Measurements from ENCODE around the gene KCNJ3. TPM values are rescaled to one million over a fixed set of nuclear protein-coding genes. Genes with fewer than 3 reads are reported as not detected.

KCNJ3 gene
- total RNA-seq, 1 experiment from 2014 or later, result not detected

- H3K27ac ChIP-seq (ENCODE audit: low read depth, low read length, poor library complexity, severe bottlenecking), result no peak overlapping the region
- ChIA-PET POLR2A (ENCODE audit: low non-redundant PET) (no interaction called here), CTCF (no interaction called here)
- no peaks in the 10 kb centered on the region for H3K36me3 ChIP-seq (ENCODE audit: insufficient read depth, low read length, poor library complexity, severe bottlenecking)
- BruUV-seq (replicated peaks), result no TSS peak
- H3K27me3 ChIP-seq (replicated peaks; ENCODE audit: insufficient read depth, low read depth, low read length, poor library complexity), result no peaks in the 10 kb centered on the region
- intact Hi-C loops (cut with micrococcal nuclease; ENCODE audit: unreplicated experiment), result no loop called here
- TF ChIP-seq CTCF (conservative IDR thresholded peaks at IDR 0.05; ENCODE audit: low read depth, low read length) (no peak), EZH2 (IDR thresholded peaks at IDR 0.05; ENCODE audit: borderline replicate concordance, low read depth, low read length, poor library complexity, severe bottlenecking) (no peak)
- no peak for DNase-seq (ENCODE audit: low spot score)
- no peaks in the 10 kb centered on the region for H3K9me3 ChIP-seq (ENCODE audit: low read depth, low read length, poor library complexity, severe bottlenecking)
- no peak overlapping the region for H3K4me3 ChIP-seq (ENCODE audit: low read depth, low read length, poor library complexity, severe bottlenecking)
- H3K4me1 ChIP-seq (ENCODE audit: insufficient read depth, low read length, poor library complexity, severe bottlenecking), result no peaks in the 10 kb centered on the region
These were observed 10.1 kb upstream of the KCNJ3 start for GRCh38 chr2:154688373-154688772.

GRCh38 chr2:154689158-154689557 is 9.3 kb upstream of the KCNJ3 start:
- H3K27me3 ChIP-seq (replicated peaks; ENCODE audit: insufficient read depth, low read depth, low read length, poor library complexity), result no peaks in the 10 kb centered on the region
- ChIA-PET POLR2A (ENCODE audit: low non-redundant PET) (no interaction called here), CTCF (no interaction called here)
- H3K9me3 ChIP-seq (ENCODE audit: low read depth, low read length, poor library complexity, severe bottlenecking), result no peaks in the 10 kb centered on the region
- intact Hi-C loops (cut with micrococcal nuclease; ENCODE audit: unreplicated experiment), result no loop called here
- no peak overlapping the region for H3K27ac ChIP-seq (ENCODE audit: low read depth, low read length, poor library complexity, severe bottlenecking)
- no peaks in the 10 kb centered on the region for H3K4me1 ChIP-seq (ENCODE audit: insufficient read depth, low read length, poor library complexity, severe bottlenecking)
- no TSS peak for BruUV-seq (replicated peaks)
- H3K36me3 ChIP-seq (ENCODE audit: insufficient read depth, low read length, poor library complexity, severe bottlenecking), result no peaks in the 10 kb centered on the region
- TF ChIP-seq CTCF (conservative IDR thresholded peaks at IDR 0.05; ENCODE audit: low read depth, low read length), result no peak
- TF ChIP-seq EZH2 (IDR thresholded peaks at IDR 0.05; ENCODE audit: borderline replicate concordance, low read depth, low read length, poor library complexity, severe bottlenecking), result no peak
- no peak for DNase-seq (ENCODE audit: low spot score)
- H3K4me3 ChIP-seq (ENCODE audit: low read depth, low read length, poor library complexity, severe bottlenecking), result no peak overlapping the region

DNA sequence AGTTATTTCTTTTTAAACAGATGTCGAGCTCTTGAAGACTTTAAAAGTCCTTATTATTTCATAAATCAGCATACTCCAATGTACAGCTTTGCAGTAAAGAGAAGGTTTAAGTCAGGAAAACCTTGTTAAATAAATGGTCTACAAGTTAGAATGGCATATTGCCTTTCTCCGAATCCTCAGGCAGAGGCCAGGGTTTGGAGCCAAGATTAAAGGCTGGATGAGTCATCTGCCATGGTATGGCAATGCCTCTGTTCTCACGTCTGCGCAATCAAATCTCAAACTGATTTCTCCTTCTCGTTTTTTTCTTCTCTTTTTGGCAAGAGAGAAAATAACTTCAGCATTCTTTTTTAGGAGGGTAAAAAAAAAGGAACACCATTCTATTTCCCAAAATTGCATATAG is 5.6 kb upstream of the KCNJ3 start:
- Histone ChIP-seq H3K27ac (ENCODE audit: low read depth, low read length, poor library complexity, severe bottlenecking) (no peak overlapping the region), H3K4me1 (ENCODE audit: insufficient read depth, low read length, poor library complexity, severe bottlenecking) (peaks cover 6% of the 10 kb centered on the region), H3K4me3 (ENCODE audit: low read depth, low read length, poor library complexity, severe bottlenecking) (no peak overlapping the region), H3K9me3 (ENCODE audit: low read depth, low read length, poor library complexity, severe bottlenecking) (no peaks in the 10 kb centered on the region), H3K36me3 (ENCODE audit: insufficient read depth, low read length, poor library complexity, severe bottlenecking) (no peaks in the 10 kb centered on the region), H3K27me3 (replicated peaks; ENCODE audit: insufficient read depth, low read depth, low read length, poor library complexity) (peaks cover 26% of the 10 kb centered on the region)
- DNase-seq (ENCODE audit: low spot score), result peak; percentile 15
- ChIA-PET CTCF (no interaction called here), POLR2A (ENCODE audit: low non-redundant PET) (no interaction called here)
- TF ChIP-seq EZH2 (IDR thresholded peaks at IDR 0.05; ENCODE audit: borderline replicate concordance, low read depth, low read length, poor library complexity, severe bottlenecking) (no peak), CTCF (conservative IDR thresholded peaks at IDR 0.05; ENCODE audit: low read depth, low read length) (no peak)
- BruUV-seq (replicated peaks), result no TSS peak
- intact Hi-C loops (cut with micrococcal nuclease; ENCODE audit: unreplicated experiment), result no loop called here

Data from A673 (cell line).